Measurements from ENCODE around the gene CBX4.

GRCh38 chr17:79793924-79794304 is 45.3 kb downstream of the CBX4 start:
- TF ChIP-seq EZH2 (optimal IDR thresholded peaks at IDR 0.05; ENCODE audit: low read depth, low read length) (no peak), CTCF (IDR thresholded peaks at IDR 0.05; ENCODE audit: low read length) (no peak), EZH2phosphoT487 (IDR thresholded peaks at IDR 0.05; ENCODE audit: low read length) (no peak)
